GM19438 (cell line): ENCODE results near the gene DGCR6.
"Not testable (repeated sequence)": the region's sequence is repeated elsewhere in the genome, so short reads cannot be mapped to it uniquely, and the experiment has no call there.

ENCODE experiments used
- ATAC-seq: cut with Tn5 transposase; IDR thresholded peaks from one replicate; pipeline ENCODE4 v1.9.1; 2021; ENCODE audit warnings: low read depth; ENCODE audit not compliant: unreplicated experiment

The DGCR6 gene

GRCh38 chr22:18959741-18960140, 53.6 kb downstream of the DGCR6 start:
- not testable (repeated sequence) for ATAC-seq

- ATAC-seq = not testable (repeated sequence)
Measured at GRCh38 chr22:18960166-18960820, 54.2 kb downstream of the DGCR6 start.

- not testable (repeated sequence) for ATAC-seq
Measured at GRCh38 chr22:18961201-18961600, 55.1 kb downstream of the DGCR6 start.
